Subcutaneous abdominal adipose tissue (tissue), 5 donors: ENCODE measurements around the gene DCHS2.

ENCODE experiments used
- H3K27ac ChIP-seq: one replicate; pipeline ENCODE4 v1.7.0; 2013; ENCODE audit warnings: low read depth, mild to moderate bottlenecking, inconsistent platforms, low read length, moderate library complexity
- H3K27me3 ChIP-seq, 5 donors: one replicate each; pipeline ENCODE4 v1.7.0; 2013; ENCODE audit warnings: low read length in 5 of 5, inconsistent platforms in 1 of 5; ENCODE audit not compliant: control insufficient read depth in 5 of 5, insufficient read depth in 4 of 5
- H3K36me3 ChIP-seq, 5 donors: one replicate each; pipeline ENCODE4 v1.7.0; 2013; ENCODE audit warnings: low read length in 5 of 5; ENCODE audit not compliant: control insufficient read depth in 5 of 5, insufficient read depth in 5 of 5
- H3K4me1 ChIP-seq, 5 donors: one replicate each; pipeline ENCODE4 v1.7.0; 2013; ENCODE audit warnings: low read length in 5 of 5, mild to moderate bottlenecking in 3 of 5, moderate library complexity in 1 of 5; ENCODE audit not compliant: control insufficient read depth in 5 of 5, insufficient read depth in 5 of 5
- H3K4me3 ChIP-seq, 5 donors: one replicate each; pipeline ENCODE4 v1.7.0; 2013; ENCODE audit warnings: low read length in 5 of 5, low read depth in 1 of 5
- H3K9ac ChIP-seq, 5 donors: one replicate each; pipeline ENCODE4 v1.7.0; 2013; ENCODE audit warnings: low read length in 5 of 5, mild to moderate bottlenecking in 4 of 5, moderate library complexity in 3 of 5
- H3K9me3 ChIP-seq, 5 donors: one replicate each; pipeline ENCODE4 v1.7.0; 2013; ENCODE audit warnings: low read length in 5 of 5; ENCODE audit not compliant: control insufficient read depth in 5 of 5
- donor health status: healthy.
- donor health status: healthy.
- donor health status: healthy.
- donor health status: healthy.
- donor health status: healthy.

Gene DCHS2, protein sequence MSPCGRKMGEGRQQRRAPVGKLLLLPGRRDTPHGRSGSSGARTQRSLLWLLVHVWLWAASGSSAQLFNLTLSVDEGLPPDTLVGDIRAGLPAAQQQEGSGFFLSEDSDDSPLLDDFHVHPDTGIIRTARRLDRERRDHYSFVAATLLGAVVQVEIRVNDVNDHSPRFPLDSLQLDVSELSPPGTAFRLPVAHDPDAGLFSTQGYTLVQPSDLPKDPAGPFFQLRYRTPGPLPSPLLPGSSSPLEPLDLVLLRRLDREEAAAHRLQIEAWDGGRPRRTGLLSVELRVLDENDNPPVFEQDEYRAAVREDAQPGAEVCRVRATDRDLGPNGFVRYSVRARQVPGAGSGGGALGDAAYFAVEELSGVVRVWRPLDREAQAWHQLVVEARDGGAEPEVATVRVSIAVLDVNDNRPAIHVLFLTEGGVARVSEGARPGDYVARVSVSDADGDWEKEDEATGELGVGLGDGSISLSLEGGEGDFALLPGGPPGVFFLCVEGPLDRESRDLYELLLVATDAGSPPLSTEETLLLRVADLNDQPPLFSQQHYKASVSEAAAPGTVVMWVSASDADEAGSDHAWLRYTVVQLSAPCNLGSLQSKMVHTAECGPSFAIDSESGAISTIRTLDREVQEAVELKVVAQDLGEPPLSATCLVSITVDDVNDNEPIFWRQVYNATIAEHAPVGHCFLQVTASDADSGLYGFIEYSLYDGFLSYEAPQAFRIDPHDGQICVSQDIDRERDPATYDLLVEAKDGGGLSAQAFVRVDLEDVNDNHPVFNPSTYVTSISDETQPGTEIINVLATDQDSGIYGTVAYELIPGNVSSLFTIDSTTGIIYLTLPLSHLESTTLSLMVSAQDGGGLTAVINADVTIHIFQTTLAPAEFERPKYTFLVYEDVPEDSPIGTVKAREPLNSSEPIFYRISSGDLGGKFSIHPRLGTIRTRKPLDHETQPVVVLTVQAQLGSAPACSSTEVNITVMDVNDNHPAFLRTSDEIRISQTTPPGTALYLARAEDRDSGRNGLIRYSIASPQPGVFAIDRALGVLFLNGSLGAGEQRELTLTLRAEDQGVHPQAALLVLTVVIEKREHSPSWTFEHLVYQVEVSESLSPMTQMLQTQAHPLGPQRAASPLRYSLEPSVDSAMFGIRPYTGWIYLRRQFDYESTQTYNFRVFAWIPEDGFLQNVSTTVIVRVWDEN (N-terminal part only)

DNA sequence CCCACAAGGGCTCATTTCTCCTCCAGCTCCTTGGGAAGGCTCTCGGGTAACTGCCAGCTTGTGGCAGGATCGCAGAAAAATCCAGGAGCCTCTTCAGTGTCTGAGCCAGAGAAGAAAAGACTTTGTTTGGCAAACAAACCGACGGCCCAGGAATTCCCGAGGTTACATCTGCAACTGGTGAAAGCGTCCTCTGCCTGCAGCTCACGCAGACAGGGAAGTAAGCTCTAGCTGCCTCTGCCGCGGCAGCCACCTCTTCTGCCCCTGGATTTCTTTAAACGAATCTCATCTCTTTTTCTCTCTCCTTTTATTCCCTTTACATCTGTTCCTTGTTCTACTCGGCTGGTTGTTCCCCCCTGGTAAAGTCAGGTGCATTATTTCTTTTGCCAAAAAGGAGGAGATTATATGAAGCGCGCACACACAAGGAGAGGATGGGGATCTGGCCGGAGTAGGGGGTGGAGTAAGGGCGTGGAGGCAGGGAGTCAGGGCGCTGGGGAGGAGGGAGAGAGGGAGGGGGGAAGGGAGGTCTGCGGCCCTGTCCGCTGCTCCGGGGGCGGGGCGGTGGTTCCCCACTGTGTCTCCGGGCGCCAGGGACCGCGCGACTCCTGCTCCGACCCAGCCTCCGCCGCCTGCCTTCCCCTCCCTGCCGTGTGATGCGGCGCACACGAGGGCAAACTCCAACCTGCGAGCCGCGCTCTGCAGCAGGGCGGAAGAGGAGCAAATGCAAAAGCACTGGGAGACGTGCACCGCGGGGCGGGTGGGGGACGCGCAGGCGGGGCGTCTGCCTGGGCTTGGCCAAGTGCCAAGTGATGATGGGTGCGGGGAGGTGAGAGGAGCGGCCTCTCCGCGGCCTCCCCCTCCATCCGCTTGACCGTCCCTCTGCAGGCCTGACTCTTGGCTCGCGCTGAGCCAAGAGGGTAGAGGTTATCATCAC is at the start of gene DCHS2:
TSS of gene DCHS2 (minus strand) at position 459 of the 931 bp plus-strand sequence. CDS start at position 15, 444 bp downstream.
- Histone ChIP-seq H3K36me3 (no peaks in the 10 kb centered on the region), H3K4me1 (peaks cover 0 to 26% (median 24%) of the 10 kb centered on the region in 5 donors), H3K9ac (no peak within 1 kb of the TSS), H3K27me3 (peaks cover 16 to 43% (median 36%) of the 10 kb centered on the region in 5 donors), H3K27ac (no peak within 1 kb of the TSS), H3K4me3 (peak within 1 kb of the TSS; percentile 39 to 53 (median 39)), H3K9me3 (no peaks in the 10 kb centered on the region)

DNA sequence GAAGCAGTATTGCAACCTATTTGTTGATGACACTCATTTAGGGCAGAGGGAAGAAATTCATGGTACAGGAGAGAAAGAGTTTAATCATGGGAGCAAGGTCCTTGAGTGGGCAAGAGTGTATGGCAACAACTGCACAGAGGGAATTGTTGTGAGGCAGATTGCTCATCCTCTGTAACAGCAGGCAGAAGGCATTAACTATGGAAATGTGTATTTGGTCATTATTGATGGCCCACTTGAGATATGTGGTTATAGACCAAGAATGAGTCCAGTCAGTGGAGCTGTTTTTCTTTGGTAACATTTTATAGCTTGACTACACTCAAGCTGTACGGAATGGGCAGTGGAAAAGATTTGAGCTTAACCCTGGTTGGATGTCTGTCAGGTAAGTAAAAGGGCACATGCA is 42.7 kb upstream of the DCHS2 start:
- H3K27me3 ChIP-seq = no peaks in the 10 kb centered on the region
- no peak overlapping the region for H3K4me3 ChIP-seq
- H3K9me3 ChIP-seq = no peaks in the 10 kb centered on the region
- H3K9ac ChIP-seq = no peak overlapping the region
- peaks cover 0 to 5% (median 0%) of the 10 kb centered on the region in 5 donors for H3K4me1 ChIP-seq
- no peak overlapping the region for H3K27ac ChIP-seq
- H3K36me3 ChIP-seq = peaks cover 25 to 38% (median 29%) of the 10 kb centered on the region in 5 donors

DNA sequence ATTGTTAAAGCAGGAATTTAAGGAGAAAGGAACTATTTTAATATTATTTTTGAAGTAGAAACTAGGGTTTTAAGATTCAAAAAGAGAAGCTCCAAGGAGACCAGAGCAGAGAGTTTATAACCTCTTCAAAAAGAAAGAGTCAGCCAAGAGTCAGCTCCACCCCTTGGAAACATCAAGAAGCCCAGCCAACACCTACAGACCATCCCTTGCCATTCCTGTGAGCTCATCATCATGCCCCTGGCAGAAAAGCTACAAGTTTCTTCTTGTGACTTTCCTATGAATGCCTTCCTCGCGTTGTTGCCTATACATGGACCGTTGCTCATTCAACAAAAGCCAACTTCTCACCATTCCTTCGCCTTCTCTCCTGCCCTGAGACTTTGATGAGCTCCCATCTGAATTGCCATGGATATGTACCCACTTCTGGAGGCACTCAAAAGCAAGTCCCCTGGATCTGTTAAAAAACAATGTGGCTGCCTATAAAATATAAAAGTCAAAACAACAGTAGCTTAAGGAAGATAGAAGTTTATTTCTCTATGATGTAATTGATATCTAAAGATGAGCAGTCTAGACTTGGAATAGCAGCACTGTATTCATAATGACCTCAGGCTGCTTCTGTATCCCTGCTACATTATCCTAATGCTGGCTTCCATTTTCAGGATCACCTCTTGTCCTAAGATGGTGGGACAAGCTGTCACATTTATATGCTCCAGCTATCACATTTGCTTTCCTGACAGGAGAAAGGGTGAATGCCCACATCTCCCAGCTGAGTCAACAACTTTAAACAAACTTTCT is 38.3 kb upstream of the DCHS2 start:
- no peaks in the 10 kb centered on the region for H3K9me3 ChIP-seq
- H3K36me3 ChIP-seq = no peaks in the 10 kb centered on the region
- H3K9ac ChIP-seq = no peak overlapping the region
- peaks cover 0 to 4% (median 0%) of the 10 kb centered on the region in 5 donors for H3K27me3 ChIP-seq
- no peak overlapping the region for H3K4me3 ChIP-seq
- peaks cover 0 to 5% (median 0%) of the 10 kb centered on the region in 5 donors for H3K4me1 ChIP-seq
- no peak overlapping the region for H3K27ac ChIP-seq

- Histone ChIP-seq H3K27me3 (peaks cover 0 to 14% (median 5%) of the 10 kb centered on the region in 5 donors), H3K4me1 (no peaks in the 10 kb centered on the region), H3K9ac (no peak overlapping the region), H3K36me3 (no peaks in the 10 kb centered on the region), H3K9me3 (no peaks in the 10 kb centered on the region), H3K4me3 (no peak overlapping the region), H3K27ac (no peak overlapping the region)
Observed at GRCh38 chr4:154528869-154529268, 37.3 kb upstream of the DCHS2 start.

GRCh38 chr4:154527308-154527707 is 35.7 kb upstream of the DCHS2 start:
- H3K27me3 ChIP-seq = peaks cover 0 to 14% (median 5%) of the 10 kb centered on the region in 5 donors
- no peaks in the 10 kb centered on the region for H3K9me3 ChIP-seq
- no peak overlapping the region for H3K4me3 ChIP-seq
- no peak overlapping the region for H3K27ac ChIP-seq
- H3K36me3 ChIP-seq = no peaks in the 10 kb centered on the region
- H3K4me1 ChIP-seq = no peaks in the 10 kb centered on the region
- H3K9ac ChIP-seq = no peak overlapping the region

DNA sequence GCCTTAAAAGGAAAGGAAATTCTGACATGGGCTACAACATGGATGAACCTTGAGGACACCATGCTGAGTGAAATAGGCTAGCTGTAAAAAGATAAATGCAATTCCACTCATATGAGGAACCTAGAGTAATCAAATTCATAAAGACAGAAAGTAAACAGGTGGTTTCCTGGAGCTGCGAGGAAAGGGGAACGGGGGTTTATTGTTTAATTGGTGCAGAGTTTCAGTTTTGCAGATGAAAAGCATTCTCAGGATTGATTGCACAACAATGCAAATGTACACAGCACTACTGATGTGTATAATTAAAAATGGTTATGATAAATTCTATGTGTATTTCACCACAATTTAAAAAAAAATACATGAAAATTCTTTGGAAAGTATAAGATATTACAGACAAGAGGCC is 34.6 kb upstream of the DCHS2 start:
- H3K9me3 ChIP-seq = no peaks in the 10 kb centered on the region
- peaks cover 0 to 14% (median 5%) of the 10 kb centered on the region in 5 donors for H3K27me3 ChIP-seq
- H3K4me3 ChIP-seq = no peak overlapping the region
- H3K36me3 ChIP-seq = no peaks in the 10 kb centered on the region
- no peak overlapping the region for H3K27ac ChIP-seq
- no peak overlapping the region for H3K9ac ChIP-seq
- H3K4me1 ChIP-seq = no peaks in the 10 kb centered on the region

DNA sequence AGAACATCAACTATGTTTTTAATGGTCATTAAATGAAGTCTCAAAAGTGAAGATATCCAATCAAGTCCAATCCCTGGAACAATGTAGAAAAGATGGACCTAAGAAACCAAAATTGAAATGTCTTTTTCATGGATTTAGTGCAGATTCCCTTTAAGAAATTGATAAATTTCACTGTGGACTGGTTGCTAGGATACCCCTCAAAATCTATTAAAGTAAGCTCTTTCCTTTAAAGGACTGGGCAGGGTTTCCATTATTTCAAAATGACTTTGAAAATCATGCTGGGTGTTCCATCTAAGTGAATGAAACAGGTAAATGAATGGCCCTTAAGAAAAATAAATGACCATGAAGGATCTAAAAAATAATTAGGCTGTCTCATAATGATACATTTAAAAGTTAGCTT is 30.0 kb upstream of the DCHS2 start:
- Histone ChIP-seq H3K9me3 (no peaks in the 10 kb centered on the region), H3K4me1 (no peaks in the 10 kb centered on the region), H3K27ac (no peak overlapping the region), H3K27me3 (peaks cover 0 to 14% (median 5%) of the 10 kb centered on the region in 5 donors), H3K36me3 (no peaks in the 10 kb centered on the region), H3K4me3 (no peak overlapping the region), H3K9ac (no peak overlapping the region)

DNA sequence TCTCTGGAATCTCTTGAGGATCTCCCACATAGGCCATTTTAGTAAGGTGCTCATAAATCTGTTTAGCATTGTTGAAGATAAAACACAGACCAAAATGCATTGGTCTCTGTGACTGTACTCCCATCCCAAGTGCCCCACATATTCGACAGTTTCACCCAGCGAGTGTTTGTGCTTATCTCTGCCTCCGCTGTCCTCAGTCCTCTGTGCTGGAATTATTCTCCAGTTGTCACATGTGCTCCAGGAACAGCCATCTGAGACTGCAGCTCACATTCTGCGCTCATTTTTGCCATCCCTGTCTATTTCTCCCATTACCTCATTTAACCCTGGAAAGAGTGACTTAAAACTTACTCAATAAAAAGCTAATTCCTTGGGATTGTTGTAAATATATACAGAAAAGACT is 27.6 kb upstream of the DCHS2 start:
- Histone ChIP-seq H3K27ac (no peak overlapping the region), H3K9ac (no peak overlapping the region), H3K4me3 (no peak overlapping the region), H3K9me3 (no peaks in the 10 kb centered on the region), H3K4me1 (no peaks in the 10 kb centered on the region), H3K36me3 (no peaks in the 10 kb centered on the region), H3K27me3 (peaks cover 0 to 6% (median 4%) of the 10 kb centered on the region in 5 donors)
